ENCODE measurements around the gene PHLDB3. TPM values are rescaled to one million over a fixed set of nuclear protein-coding genes. Genes with fewer than 3 reads are reported as not detected.

PHLDB3 gene
- 6.7 and 8.5 TPM in 2 replicates for total RNA-seq
- long read RNA-seq, result 0 reads

- H3K27me3 Mint-ChIP-seq (ENCODE audit: unreplicated experiment), result peaks cover 3% of the 10 kb centered on the region
- H3K27ac Mint-ChIP-seq (ENCODE audit: unreplicated experiment), result peak within 1 kb of the TSS; percentile 90
- no peaks in the 10 kb centered on the region for H3K9me3 Mint-ChIP-seq (ENCODE audit: unreplicated experiment)
- H3K4me3 Mint-ChIP-seq (ENCODE audit: unreplicated experiment), result peak within 1 kb of the TSS; percentile 93
- peaks cover 11% of the 10 kb centered on the region for H3K36me3 Mint-ChIP-seq (ENCODE audit: unreplicated experiment)
- H3K4me1 Mint-ChIP-seq (ENCODE audit: unreplicated experiment), result peaks cover 22% of the 10 kb centered on the region
- DNase-seq (ENCODE audit: extremely low spot score, unreplicated experiment), result no peak
- no peak for TF ChIP-seq CTCF (IDR thresholded peaks at IDR 0.05)
These were observed at the start of gene PHLDB3 for GRCh38 chr19:43504426-43505185. PHLDB3 (minus strand) TSS chr19:43504746; CDS start chr19:43504118, 628 bp downstream.

- Mint-ChIP-seq H3K4me1 (ENCODE audit: unreplicated experiment) (no peaks in the 10 kb centered on the region), H3K27ac (ENCODE audit: unreplicated experiment) (no peak overlapping the region), H3K9me3 (ENCODE audit: unreplicated experiment) (no peaks in the 10 kb centered on the region), H3K4me3 (ENCODE audit: unreplicated experiment) (no peak overlapping the region), H3K27me3 (ENCODE audit: unreplicated experiment) (no peaks in the 10 kb centered on the region), H3K36me3 (ENCODE audit: unreplicated experiment) (peaks cover 27% of the 10 kb centered on the region)
- no peak for DNase-seq (ENCODE audit: extremely low spot score, unreplicated experiment)
- TF ChIP-seq CTCF (IDR thresholded peaks at IDR 0.05), result no peak
These were observed 49.1 kb upstream of the PHLDB3 start for GRCh38 chr19:43553656-43554055.

GRCh38 chr19:43552616-43553015 lies 48.1 kb upstream of the PHLDB3 start:
- no peaks in the 10 kb centered on the region for H3K4me1 Mint-ChIP-seq (ENCODE audit: unreplicated experiment)
- DNase-seq (ENCODE audit: extremely low spot score, unreplicated experiment), result no peak
- peaks cover 27% of the 10 kb centered on the region for H3K36me3 Mint-ChIP-seq (ENCODE audit: unreplicated experiment)
- TF ChIP-seq CTCF (IDR thresholded peaks at IDR 0.05), result no peak
- H3K9me3 Mint-ChIP-seq (ENCODE audit: unreplicated experiment), result no peaks in the 10 kb centered on the region
- H3K27ac Mint-ChIP-seq (ENCODE audit: unreplicated experiment), result no peak overlapping the region
- H3K4me3 Mint-ChIP-seq (ENCODE audit: unreplicated experiment), result no peak overlapping the region
- no peaks in the 10 kb centered on the region for H3K27me3 Mint-ChIP-seq (ENCODE audit: unreplicated experiment)

GRCh38 chr19:43552198-43552450 lies 47.6 kb upstream of the PHLDB3 start:
- no peak for TF ChIP-seq CTCF (IDR thresholded peaks at IDR 0.05)
- no peak overlapping the region for H3K4me3 Mint-ChIP-seq (ENCODE audit: unreplicated experiment)
- DNase-seq (ENCODE audit: extremely low spot score, unreplicated experiment), result no peak
- H3K9me3 Mint-ChIP-seq (ENCODE audit: unreplicated experiment), result no peaks in the 10 kb centered on the region
- H3K36me3 Mint-ChIP-seq (ENCODE audit: unreplicated experiment), result peaks cover 26% of the 10 kb centered on the region
- no peaks in the 10 kb centered on the region for H3K27me3 Mint-ChIP-seq (ENCODE audit: unreplicated experiment)
- no peak overlapping the region for H3K27ac Mint-ChIP-seq (ENCODE audit: unreplicated experiment)
- no peaks in the 10 kb centered on the region for H3K4me1 Mint-ChIP-seq (ENCODE audit: unreplicated experiment)

- Mint-ChIP-seq H3K27ac (ENCODE audit: unreplicated experiment) (no peak overlapping the region), H3K4me3 (ENCODE audit: unreplicated experiment) (no peak overlapping the region), H3K4me1 (ENCODE audit: unreplicated experiment) (no peaks in the 10 kb centered on the region), H3K36me3 (ENCODE audit: unreplicated experiment) (peaks cover 26% of the 10 kb centered on the region), H3K9me3 (ENCODE audit: unreplicated experiment) (no peaks in the 10 kb centered on the region), H3K27me3 (ENCODE audit: unreplicated experiment) (no peaks in the 10 kb centered on the region)
- DNase-seq (ENCODE audit: extremely low spot score, unreplicated experiment), result no peak
- no peak for TF ChIP-seq CTCF (IDR thresholded peaks at IDR 0.05)
These were observed 47.1 kb upstream of the PHLDB3 start for GRCh38 chr19:43551399-43552197.

Data from osteocyte (in vitro differentiated cells).